HepG2 (cell line): Measurements from ENCODE around the gene SRBD1. TPM values are rescaled to one million over a fixed set of nuclear protein-coding genes. Genes with fewer than 3 reads are reported as not detected.

ENCODE experiments used
- CBX5 ChIP-seq: sonication (generic); formaldehyde crosslinking; IDR thresholded peaks from 2 replicates; pipeline ENCODE4 v1.4.0; 2020; ENCODE audit warnings: missing genetic modification reagents, borderline replicate concordance
- HDAC6 ChIP-seq: fragments of 200-600 bp; sonication (generic); IDR thresholded peaks from 2 replicates; pipeline ENCODE4 v1.7.0; 2017; ENCODE audit warnings: mild to moderate bottlenecking, antibody characterized with exemption, low read length, low read depth
- MIXL1 ChIP-seq: IDR thresholded peaks from 2 replicates; pipeline ENCODE4 v1.6.1; 2016
- NR3C1 ChIP-seq: sonication (generic); formaldehyde crosslinking; IDR thresholded peaks from 2 replicates; pipeline ENCODE4 v1.4.0; 2020; ENCODE audit warnings: missing genetic modification reagents
- RFXANK ChIP-seq: IDR thresholded peaks from 2 replicates; pipeline ENCODE4 v1.6.1; 2016
- SSRP1 ChIP-seq: IDR thresholded peaks from 2 replicates; pipeline ENCODE4 v1.6.1; 2016; ENCODE audit warnings: control low read depth
- ZFP36 ChIP-seq: fragments of 150-350 bp; IDR thresholded peaks from 2 replicates; pipeline ENCODE4 v1.6.1; 2018; ENCODE audit warnings: borderline replicate concordance, low read length, low read depth; ENCODE audit not compliant: partially characterized antibody
- ZNF230 ChIP-seq: sonication (generic); formaldehyde crosslinking; IDR thresholded peaks from 2 replicates; pipeline ENCODE4 v1.4.0; 2020; ENCODE audit warnings: mild to moderate bottlenecking, missing genetic modification reagents
- ZNF337 ChIP-seq: sonication (generic); formaldehyde crosslinking; IDR thresholded peaks from 2 replicates; pipeline ENCODE4 v1.5.1; 2020; ENCODE audit warnings: missing genetic modification reagents, low read depth, mild to moderate bottlenecking, borderline replicate concordance
- ZNF367 ChIP-seq: sonication (generic); formaldehyde crosslinking; IDR thresholded peaks from 2 replicates; pipeline ENCODE4 v1.4.0; 2020; ENCODE audit warnings: missing genetic modification reagents, borderline replicate concordance
- ZNF75D ChIP-seq: sonication (generic); formaldehyde crosslinking; IDR thresholded peaks from 2 replicates; pipeline ENCODE4 v1.8.1; 2023; ENCODE audit warnings: missing genetic modification reagents, mild to moderate bottlenecking, borderline replicate concordance
- ZNF761 ChIP-seq: sonication (generic); formaldehyde crosslinking; conservative IDR thresholded peaks from 2 replicates; pipeline ENCODE4 v1.4.0; 2020; ENCODE audit warnings: mild to moderate bottlenecking, missing genetic modification reagents
- ZNF83 ChIP-seq: sonication (generic); formaldehyde crosslinking; IDR thresholded peaks from 2 replicates; pipeline ENCODE4 v1.4.0; 2020; ENCODE audit warnings: missing genetic modification reagents, mild to moderate bottlenecking, borderline replicate concordance
- polyA plus RNA-seq, 8 experiments: library from polyadenylated mRNA; depleted of rRNA in 3 of 8; stranded (reverse) in 7 of 8; unstranded in 1 of 8; fragments of >200 nt; fragmentation: Illumina TruSeq in 4 of 8; extraction: Trizol in 4 of 8; gene quantifications; 2 replicates each; pipeline versions ENCODE4 v1.2.1 to v1.2.3, GENCODE V29; 2011 to 2016; ENCODE audit warnings: low read depth in 4 of 8, missing spikeins in 1 of 8, mixed read lengths in 1 of 8; ENCODE audit not compliant: insufficient read depth in 1 of 8
- total RNA-seq, 5 experiments: library from RNA; depleted of rRNA; stranded (reverse); fragments of >200 nt; fragmentation: Illumina TruSeq; extraction: Trizol; gene quantifications; 2 replicates each; pipeline ENCODE4 v1.2.3, GENCODE V29; 2016; ENCODE audit warnings: low read depth in 1 of 5
- TF ChIP-seq, protein P1 (sequence below): sonication (generic); formaldehyde crosslinking; IDR thresholded peaks from 2 replicates; pipeline ENCODE4 v1.4.0; 2020; ENCODE audit warnings: missing genetic modification reagents
- TF ChIP-seq, protein P2 (sequence below): sonication (generic); formaldehyde crosslinking; IDR thresholded peaks from 2 replicates; pipeline ENCODE4 v1.4.0; 2020; ENCODE audit warnings: missing genetic modification reagents, borderline replicate concordance
- TF ChIP-seq, protein P3 (sequence below): sonication (generic); formaldehyde crosslinking; IDR thresholded peaks from 2 replicates; pipeline ENCODE4 v1.4.0; 2020; ENCODE audit warnings: missing genetic modification reagents, borderline replicate concordance
- TF ChIP-seq, protein P4 (sequence below): sonication (generic); formaldehyde crosslinking; IDR thresholded peaks from 2 replicates; pipeline ENCODE4 v1.4.0; 2020; ENCODE audit warnings: missing genetic modification reagents, mild to moderate bottlenecking, borderline replicate concordance

SRBD1 gene
- total and polyA plus RNA-seq, 2 of the 13 experiments (the other 11 are each of a cell fraction or from before 2014, with no cell fraction given), result 3.2 to 23.9 TPM

DNA sequence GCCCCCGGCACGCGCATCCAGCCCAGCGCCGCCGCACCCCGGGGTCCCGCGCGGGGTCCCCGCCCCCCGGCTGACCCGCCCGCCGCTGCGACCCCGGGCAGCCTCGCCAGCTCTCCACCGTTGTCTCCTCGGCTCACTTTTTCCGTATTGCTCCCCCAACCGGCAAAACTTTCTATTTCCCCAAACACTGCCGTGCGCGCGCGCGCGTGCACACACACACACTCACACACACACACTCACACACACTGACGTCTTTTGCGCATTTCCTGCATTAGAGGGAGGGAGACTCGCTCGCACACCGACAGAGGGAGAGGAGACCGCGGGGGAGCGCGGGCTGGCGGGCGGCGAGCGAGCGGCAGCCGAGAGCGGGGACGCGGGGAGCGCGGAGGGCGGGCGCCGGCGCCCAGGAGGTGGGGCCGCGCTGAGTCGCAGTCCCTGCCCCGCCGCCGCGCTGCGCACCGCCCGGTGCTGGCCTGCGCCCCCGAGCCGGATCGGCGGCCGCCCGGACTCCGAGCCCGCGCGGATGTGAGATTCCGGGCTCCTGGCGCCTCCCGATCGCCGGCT lies 39.9 kb upstream of the SRBD1 start (continued):
- TF ChIP-seq, protein P1, sequence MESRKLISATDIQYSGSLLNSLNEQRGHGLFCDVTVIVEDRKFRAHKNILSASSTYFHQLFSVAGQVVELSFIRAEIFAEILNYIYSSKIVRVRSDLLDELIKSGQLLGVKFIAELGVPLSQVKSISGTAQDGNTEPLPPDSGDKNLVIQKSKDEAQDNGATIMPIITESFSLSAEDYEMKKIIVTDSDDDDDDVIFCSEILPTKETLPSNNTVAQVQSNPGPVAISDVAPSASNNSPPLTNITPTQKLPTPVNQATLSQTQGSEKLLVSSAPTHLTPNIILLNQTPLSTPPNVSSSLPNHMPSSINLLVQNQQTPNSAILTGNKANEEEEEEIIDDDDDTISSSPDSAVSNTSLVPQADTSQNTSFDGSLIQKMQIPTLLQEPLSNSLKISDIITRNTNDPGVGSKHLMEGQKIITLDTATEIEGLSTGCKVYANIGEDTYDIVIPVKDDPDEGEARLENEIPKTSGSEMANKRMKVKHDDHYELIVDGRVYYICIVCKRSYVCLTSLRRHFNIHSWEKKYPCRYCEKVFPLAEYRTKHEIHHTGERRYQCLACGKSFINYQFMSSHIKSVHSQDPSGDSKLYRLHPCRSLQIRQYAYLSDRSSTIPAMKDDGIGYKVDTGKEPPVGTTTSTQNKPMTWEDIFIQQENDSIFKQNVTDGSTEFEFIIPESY (CRISPR knock-in tag), result 0 out of 2 replicates have a peak, but pooled peaks have one; percentile 27
- TF ChIP-seq ZFP36 (no peak), MIXL1 (CRISPR knock-in tag) (no peak), CBX5 (peak; percentile 94), ZNF83 (no peak), HDAC6 (no peak), SSRP1 (CRISPR knock-in tag) (0 out of 2 replicates have a peak, but pooled peaks have one; percentile 37), ZNF337 (no peak), ZNF75D (CRISPR knock-in tag) (no peak), ZNF761 (CRISPR knock-in tag) (no peak; the same call in 1 of the 2 replicates), RFXANK (CRISPR knock-in tag) (no peak), ZNF367 (CRISPR knock-in tag) (peak; percentile 46; the same call in 1 of the 2 replicates), ZNF230 (CRISPR knock-in tag) (peak; percentile 50; the same call in 1 of the 2 replicates), NR3C1 (CRISPR knock-in tag) (no peak)
- TF ChIP-seq, protein P2, sequence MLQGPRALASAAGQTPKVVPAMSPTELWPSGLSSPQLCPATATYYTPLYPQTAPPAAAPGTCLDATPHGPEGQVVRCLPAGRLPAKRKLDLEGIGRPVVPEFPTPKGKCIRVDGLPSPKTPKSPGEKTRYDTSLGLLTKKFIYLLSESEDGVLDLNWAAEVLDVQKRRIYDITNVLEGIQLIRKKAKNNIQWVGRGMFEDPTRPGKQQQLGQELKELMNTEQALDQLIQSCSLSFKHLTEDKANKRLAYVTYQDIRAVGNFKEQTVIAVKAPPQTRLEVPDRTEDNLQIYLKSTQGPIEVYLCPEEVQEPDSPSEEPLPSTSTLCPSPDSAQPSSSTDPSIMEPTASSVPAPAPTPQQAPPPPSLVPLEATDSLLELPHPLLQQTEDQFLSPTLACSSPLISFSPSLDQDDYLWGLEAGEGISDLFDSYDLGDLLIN (CRISPR knock-in tag), result no peak
- TF ChIP-seq, protein P3, sequence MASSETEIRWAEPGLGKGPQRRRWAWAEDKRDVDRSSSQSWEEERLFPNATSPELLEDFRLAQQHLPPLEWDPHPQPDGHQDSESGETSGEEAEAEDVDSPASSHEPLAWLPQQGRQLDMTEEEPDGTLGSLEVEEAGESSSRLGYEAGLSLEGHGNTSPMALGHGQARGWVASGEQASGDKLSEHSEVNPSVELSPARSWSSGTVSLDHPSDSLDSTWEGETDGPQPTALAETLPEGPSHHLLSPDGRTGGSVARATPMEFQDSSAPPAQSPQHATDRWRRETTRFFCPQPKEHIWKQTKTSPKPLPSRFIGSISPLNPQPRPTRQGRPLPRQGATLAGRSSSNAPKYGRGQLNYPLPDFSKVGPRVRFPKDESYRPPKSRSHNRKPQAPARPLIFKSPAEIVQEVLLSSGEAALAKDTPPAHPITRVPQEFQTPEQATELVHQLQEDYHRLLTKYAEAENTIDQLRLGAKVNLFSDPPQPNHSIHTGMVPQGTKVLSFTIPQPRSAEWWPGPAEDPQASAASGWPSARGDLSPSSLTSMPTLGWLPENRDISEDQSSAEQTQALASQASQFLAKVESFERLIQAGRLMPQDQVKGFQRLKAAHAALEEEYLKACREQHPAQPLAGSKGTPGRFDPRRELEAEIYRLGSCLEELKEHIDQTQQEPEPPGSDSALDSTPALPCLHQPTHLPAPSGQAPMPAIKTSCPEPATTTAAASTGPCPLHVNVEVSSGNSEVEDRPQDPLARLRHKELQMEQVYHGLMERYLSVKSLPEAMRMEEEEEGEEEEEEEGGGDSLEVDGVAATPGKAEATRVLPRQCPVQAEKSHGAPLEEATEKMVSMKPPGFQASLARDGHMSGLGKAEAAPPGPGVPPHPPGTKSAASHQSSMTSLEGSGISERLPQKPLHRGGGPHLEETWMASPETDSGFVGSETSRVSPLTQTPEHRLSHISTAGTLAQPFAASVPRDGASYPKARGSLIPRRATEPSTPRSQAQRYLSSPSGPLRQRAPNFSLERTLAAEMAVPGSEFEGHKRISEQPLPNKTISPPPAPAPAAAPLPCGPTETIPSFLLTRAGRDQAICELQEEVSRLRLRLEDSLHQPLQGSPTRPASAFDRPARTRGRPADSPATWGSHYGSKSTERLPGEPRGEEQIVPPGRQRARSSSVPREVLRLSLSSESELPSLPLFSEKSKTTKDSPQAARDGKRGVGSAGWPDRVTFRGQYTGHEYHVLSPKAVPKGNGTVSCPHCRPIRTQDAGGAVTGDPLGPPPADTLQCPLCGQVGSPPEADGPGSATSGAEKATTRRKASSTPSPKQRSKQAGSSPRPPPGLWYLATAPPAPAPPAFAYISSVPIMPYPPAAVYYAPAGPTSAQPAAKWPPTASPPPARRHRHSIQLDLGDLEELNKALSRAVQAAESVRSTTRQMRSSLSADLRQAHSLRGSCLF (CRISPR knock-in tag), result no peak
- TF ChIP-seq, protein P4, sequence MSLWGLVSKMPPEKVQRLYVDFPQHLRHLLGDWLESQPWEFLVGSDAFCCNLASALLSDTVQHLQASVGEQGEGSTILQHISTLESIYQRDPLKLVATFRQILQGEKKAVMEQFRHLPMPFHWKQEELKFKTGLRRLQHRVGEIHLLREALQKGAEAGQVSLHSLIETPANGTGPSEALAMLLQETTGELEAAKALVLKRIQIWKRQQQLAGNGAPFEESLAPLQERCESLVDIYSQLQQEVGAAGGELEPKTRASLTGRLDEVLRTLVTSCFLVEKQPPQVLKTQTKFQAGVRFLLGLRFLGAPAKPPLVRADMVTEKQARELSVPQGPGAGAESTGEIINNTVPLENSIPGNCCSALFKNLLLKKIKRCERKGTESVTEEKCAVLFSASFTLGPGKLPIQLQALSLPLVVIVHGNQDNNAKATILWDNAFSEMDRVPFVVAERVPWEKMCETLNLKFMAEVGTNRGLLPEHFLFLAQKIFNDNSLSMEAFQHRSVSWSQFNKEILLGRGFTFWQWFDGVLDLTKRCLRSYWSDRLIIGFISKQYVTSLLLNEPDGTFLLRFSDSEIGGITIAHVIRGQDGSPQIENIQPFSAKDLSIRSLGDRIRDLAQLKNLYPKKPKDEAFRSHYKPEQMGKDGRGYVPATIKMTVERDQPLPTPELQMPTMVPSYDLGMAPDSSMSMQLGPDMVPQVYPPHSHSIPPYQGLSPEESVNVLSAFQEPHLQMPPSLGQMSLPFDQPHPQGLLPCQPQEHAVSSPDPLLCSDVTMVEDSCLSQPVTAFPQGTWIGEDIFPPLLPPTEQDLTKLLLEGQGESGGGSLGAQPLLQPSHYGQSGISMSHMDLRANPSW (CRISPR knock-in tag), result no peak
